22Rv1 (cell line): Measurements from ENCODE around the gene ADAMTS17.

Experiments used
- ZFX ChIP-seq: fragments of 450-650 bp; IDR thresholded peaks from 2 replicates; pipeline ENCODE4 v1.6.1; 2017; ENCODE audit warnings: antibody characterized with exemption, borderline replicate concordance
- TF ChIP-seq, protein P1 (sequence below): fragments of 450-650 bp; IDR thresholded peaks from 2 replicates; pipeline ENCODE4 v1.5.1; 2017; ENCODE audit warnings: mild to moderate bottlenecking

DNA sequence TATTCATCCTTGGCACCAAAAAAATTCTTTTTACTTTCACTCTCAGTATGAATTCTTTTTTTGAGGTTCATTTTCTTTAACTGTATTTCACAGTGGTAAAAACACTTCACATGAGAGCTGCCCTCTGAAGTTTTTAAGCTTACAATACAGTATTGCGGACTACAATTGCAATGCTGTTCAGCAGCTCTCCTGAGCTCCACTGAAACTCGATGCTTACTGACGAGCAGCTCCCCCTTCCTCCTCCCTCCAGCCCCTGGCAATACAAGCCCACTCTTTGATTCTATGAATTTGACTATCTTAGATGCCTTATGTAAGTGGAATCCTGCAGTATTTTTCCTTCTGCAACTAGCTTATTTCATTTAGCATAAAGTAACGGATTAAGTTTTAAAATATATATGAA is 183.4 kb downstream of the ADAMTS17 start:
- TF ChIP-seq, protein P1, sequence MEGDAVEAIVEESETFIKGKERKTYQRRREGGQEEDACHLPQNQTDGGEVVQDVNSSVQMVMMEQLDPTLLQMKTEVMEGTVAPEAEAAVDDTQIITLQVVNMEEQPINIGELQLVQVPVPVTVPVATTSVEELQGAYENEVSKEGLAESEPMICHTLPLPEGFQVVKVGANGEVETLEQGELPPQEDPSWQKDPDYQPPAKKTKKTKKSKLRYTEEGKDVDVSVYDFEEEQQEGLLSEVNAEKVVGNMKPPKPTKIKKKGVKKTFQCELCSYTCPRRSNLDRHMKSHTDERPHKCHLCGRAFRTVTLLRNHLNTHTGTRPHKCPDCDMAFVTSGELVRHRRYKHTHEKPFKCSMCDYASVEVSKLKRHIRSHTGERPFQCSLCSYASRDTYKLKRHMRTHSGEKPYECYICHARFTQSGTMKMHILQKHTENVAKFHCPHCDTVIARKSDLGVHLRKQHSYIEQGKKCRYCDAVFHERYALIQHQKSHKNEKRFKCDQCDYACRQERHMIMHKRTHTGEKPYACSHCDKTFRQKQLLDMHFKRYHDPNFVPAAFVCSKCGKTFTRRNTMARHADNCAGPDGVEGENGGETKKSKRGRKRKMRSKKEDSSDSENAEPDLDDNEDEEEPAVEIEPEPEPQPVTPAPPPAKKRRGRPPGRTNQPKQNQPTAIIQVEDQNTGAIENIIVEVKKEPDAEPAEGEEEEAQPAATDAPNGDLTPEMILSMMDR = no peak
- no peak for TF ChIP-seq ZFX
